ENCODE data around the gene RTCA.

- TF ChIP-seq TCF7L2 (IDR thresholded peaks at IDR 0.05; ENCODE audit: borderline replicate concordance, extremely low read depth, insufficient read depth, insufficient read length) (no peak), CTCF (IDR thresholded peaks at IDR 0.05 in 2 of 3, conservative IDR thresholded peaks at IDR 0.05 in 1 of 3; ENCODE audit: borderline replicate concordance in 1 of 3, insufficient read depth in 1 of 3, low read depth in 2 of 3, low read length in 2 of 3) (no peak), POLR2A (IDR thresholded peaks at IDR 0.05; ENCODE audit: borderline replicate concordance, extremely low read depth, insufficient read depth, insufficient read length) (no peak), ELF1 (IDR thresholded peaks at IDR 0.05; ENCODE audit: borderline replicate concordance, low read depth) (no peak), YY1 (IDR thresholded peaks at IDR 0.05; ENCODE audit: extremely low read depth, insufficient replicate concordance, low read depth, low read length) (no peak), EZH2 (IDR thresholded peaks at IDR 0.05) (no peak), ZNF274 (IDR thresholded peaks at IDR 0.05; ENCODE audit: low read depth, low read length) (no peak), JUND (IDR thresholded peaks at IDR 0.05) (no peak), POLR2AphosphoS5 (IDR thresholded peaks at IDR 0.05; ENCODE audit: low read depth, low read length) (no peak), MAX (IDR thresholded peaks at IDR 0.05) (no peak), EGR1 (IDR thresholded peaks at IDR 0.05; ENCODE audit: low read depth) (no peak), SRF (IDR thresholded peaks at IDR 0.05; ENCODE audit: low read depth) (no peak)
These were observed 74.5 kb downstream of the RTCA start for GRCh38 chr1:100340494-100340893.
